DND-41 (cell line): ENCODE data around the gene RUVBL2.

Experiments
- ATAC-seq: fragments of 200-7000 bp; cut with Tn5 transposase; 3 replicates; pipeline ENCODE4 v1.9.1; 2021; ENCODE audit warnings: low read depth; ENCODE audit not compliant: insufficient read depth
- DNase-seq: peaks from one replicate; pipeline ENCODE4 v3.0.0-alpha.2; 2020
- H2AFZ ChIP-seq: 2 replicates; pipeline ENCODE4 v1.6.0; 2012; ENCODE audit warnings: low read depth, low read length
- H3K27ac ChIP-seq: 2 replicates; pipeline ENCODE4 v1.5.1; 2012; ENCODE audit warnings: low read length, inconsistent platforms
- H3K27me3 ChIP-seq: fragments of 200-600 bp; sonication (generic); 2 replicates; pipeline ENCODE4 v1.6.0; 2012; ENCODE audit warnings: low read length, mild to moderate bottlenecking, inconsistent platforms; ENCODE audit not compliant: insufficient read depth, poor library complexity
- H3K36me3 ChIP-seq: 2 replicates; pipeline ENCODE4 v1.5.1; 2012; ENCODE audit warnings: low read length, inconsistent platforms; ENCODE audit not compliant: insufficient read depth
- H3K4me1 ChIP-seq: 2 replicates; pipeline ENCODE4 v1.5.1; 2012; ENCODE audit warnings: mild to moderate bottlenecking, low read length; ENCODE audit not compliant: insufficient read depth
- H3K4me2 ChIP-seq: 2 replicates; pipeline ENCODE4 v1.6.0; 2012; ENCODE audit warnings: mild to moderate bottlenecking, moderate library complexity, low read length, inconsistent platforms; ENCODE audit not compliant: insufficient read depth
- H3K4me3 ChIP-seq, 2 experiments: fragments of 200-600 bp in 1 of 2; shearing (Covaris generic) in 1 of 2; 2 replicates each; pipeline ENCODE4 v1.5.1; 2012 to 2016; ENCODE audit warnings: inconsistent platforms in 2 of 2, low read length in 2 of 2, mild to moderate bottlenecking in 2 of 2, low read depth in 1 of 2, moderate library complexity in 1 of 2
- H3K79me2 ChIP-seq: 2 replicates; pipeline ENCODE4 v1.6.0; 2012; ENCODE audit warnings: low read length, inconsistent platforms; ENCODE audit not compliant: insufficient read depth
- H3K9ac ChIP-seq: 2 replicates; pipeline ENCODE4 v1.6.0; 2012; ENCODE audit warnings: low read depth, mild to moderate bottlenecking, inconsistent platforms, low read length, moderate library complexity
- H3K9me3 ChIP-seq: 2 replicates; pipeline ENCODE4 v1.5.1; 2012; ENCODE audit warnings: low read length, moderate library complexity, mild to moderate bottlenecking, inconsistent platforms; ENCODE audit not compliant: insufficient read depth, severe bottlenecking
- H4K20me1 ChIP-seq: 2 replicates; pipeline ENCODE4 v1.6.0; 2012; ENCODE audit warnings: low read length; ENCODE audit not compliant: insufficient read depth
- EZH2 ChIP-seq: IDR thresholded peaks from 3 replicates; pipeline ENCODE4 v1.6.1; 2012; ENCODE audit warnings: borderline replicate concordance, low read depth, mild to moderate bottlenecking, moderate library complexity, low read length, inconsistent platforms; ENCODE audit not compliant: severe bottlenecking
- TF ChIP-seq, protein P1 (sequence below): IDR thresholded peaks from 2 replicates; pipeline ENCODE4 v1.5.1; 2012; ENCODE audit warnings: borderline replicate concordance, low read length, moderate library complexity, mild to moderate bottlenecking; ENCODE audit not compliant: poor library complexity, severe bottlenecking; ENCODE audit errors: extremely low read depth

Gene RUVBL2

DNA sequence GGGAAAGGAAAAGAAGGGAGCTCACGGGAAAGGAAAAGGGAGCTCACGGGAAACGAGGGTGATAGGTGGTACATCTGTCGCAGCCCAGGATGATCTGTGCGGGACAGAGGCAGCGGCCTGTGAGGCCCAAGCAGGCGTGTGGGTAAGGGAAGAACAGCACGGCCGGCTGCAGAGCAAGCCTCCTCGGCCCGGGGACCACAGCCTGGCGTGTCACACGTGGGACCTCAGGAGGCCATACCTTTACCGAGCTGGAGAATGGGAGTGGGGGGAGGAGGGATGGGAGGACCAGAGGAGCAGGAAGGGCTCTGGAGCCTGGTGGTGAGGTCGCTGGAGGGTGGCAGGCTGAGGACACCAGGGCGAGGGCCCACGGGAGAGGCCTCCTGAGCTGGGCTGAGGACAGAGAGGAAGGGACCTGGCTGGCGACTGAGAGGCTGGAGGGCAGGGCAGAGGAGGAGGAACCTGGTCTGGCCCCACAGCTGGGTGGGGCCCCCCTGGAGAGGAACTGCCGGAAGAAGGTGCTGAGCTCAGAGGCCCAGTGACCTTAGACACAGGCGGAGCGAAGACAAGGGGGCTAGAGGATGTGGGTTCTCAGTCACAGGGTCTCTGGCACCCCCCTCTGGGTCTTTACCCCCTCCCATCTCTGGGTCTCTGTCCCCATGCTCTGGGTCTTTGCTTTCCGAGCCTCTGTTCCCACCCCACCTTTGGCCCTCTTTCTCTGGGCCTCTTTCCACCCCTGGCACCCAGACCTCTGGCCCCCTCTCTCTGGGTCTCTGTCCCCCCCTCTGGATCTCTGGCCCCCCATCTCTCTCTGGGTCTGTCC, 31.4 kb upstream of the RUVBL2 start:
- no peak for DNase-seq
- Histone ChIP-seq H3K9me3 (no peaks in the 10 kb centered on the region), H3K9ac (no peak overlapping the region), H3K27ac (no peak overlapping the region), H4K20me1 (peaks cover 11% of the 10 kb centered on the region), H3K79me2 (peaks cover 28% of the 10 kb centered on the region), H2AFZ (no peak overlapping the region), H3K4me3 (no peak overlapping the region), H3K4me1 (peaks cover 37% of the 10 kb centered on the region), H3K27me3 (no peaks in the 10 kb centered on the region), H3K36me3 (peaks cover 19% of the 10 kb centered on the region), H3K4me2 (no peak overlapping the region)
- no peak for TF ChIP-seq EZH2
- TF ChIP-seq, protein P1, sequence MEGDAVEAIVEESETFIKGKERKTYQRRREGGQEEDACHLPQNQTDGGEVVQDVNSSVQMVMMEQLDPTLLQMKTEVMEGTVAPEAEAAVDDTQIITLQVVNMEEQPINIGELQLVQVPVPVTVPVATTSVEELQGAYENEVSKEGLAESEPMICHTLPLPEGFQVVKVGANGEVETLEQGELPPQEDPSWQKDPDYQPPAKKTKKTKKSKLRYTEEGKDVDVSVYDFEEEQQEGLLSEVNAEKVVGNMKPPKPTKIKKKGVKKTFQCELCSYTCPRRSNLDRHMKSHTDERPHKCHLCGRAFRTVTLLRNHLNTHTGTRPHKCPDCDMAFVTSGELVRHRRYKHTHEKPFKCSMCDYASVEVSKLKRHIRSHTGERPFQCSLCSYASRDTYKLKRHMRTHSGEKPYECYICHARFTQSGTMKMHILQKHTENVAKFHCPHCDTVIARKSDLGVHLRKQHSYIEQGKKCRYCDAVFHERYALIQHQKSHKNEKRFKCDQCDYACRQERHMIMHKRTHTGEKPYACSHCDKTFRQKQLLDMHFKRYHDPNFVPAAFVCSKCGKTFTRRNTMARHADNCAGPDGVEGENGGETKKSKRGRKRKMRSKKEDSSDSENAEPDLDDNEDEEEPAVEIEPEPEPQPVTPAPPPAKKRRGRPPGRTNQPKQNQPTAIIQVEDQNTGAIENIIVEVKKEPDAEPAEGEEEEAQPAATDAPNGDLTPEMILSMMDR: no peak
- ATAC-seq: no peak

DNA sequence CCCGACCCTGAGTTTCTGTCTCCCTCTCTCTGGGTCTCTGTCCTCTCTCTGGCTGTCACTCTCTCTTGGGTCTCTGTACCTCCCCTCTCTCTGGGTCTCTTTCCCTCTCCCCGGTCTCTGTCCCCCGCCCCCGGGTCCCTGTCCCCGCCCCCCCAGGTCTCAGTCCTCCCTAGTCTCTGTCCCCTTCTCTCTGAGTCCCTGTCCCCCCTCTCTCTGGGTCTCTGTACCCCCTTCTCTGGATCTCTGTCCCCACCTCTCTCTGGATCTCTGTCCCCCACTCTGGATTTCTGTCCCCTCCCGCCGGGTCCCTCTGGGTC, 30.9 kb upstream of the RUVBL2 start:
- DNase-seq: no peak

DNA sequence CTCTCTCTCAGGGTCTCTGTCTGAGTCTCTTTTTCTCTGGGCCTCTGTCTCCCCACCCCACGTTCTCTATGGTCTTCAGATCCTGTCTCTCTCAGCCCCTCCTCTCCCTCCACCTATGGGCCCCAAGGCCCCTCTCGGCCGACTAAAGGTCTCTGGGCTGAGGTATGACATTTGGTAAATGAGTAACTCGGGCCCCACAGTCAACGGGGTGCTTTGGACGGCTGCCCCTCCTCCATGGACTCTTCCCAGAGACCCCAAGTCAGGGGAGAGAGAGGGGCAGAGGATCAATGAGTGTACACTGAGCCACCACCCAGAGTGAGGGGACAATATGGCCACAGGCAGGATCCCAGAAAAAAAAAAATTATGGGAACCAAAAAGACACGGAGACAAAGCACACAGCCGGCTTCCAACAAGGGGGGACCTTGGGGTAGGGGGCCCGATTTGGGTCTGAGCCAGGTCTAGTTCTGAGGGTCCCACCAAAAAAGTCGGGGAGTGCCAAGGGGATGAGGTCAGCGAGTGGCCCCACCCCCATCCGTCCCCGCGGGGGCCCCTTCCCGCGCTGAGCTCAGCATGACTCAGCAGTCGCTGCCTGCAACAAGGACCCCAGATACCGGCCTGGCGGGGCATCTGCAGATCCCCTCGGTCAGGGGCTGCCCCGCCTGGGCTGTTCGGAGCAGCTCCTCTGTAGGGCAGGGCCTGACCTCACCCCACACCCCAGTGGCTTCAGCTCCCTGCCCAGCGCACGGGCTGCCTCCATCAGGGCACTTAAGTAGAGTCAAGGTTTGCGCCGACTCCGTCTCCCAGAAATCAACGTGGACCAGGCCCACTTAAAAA, 30.1 kb upstream of the RUVBL2 start:
- Histone ChIP-seq H2AFZ (no peak overlapping the region), H3K27me3 (no peaks in the 10 kb centered on the region), H3K27ac (peak overlapping the region; percentile 84), H3K4me2 (peak overlapping the region; percentile 99), H3K4me1 (peaks cover 37% of the 10 kb centered on the region), H3K9ac (peak overlapping the region; percentile 80), H3K9me3 (no peaks in the 10 kb centered on the region), H3K79me2 (peaks cover 22% of the 10 kb centered on the region), H3K36me3 (peaks cover 32% of the 10 kb centered on the region), H3K4me3 (peak overlapping the region in 1 of 2 experiments; percentile 98; a peak in 2 of 4 replicates), H4K20me1 (peaks cover 11% of the 10 kb centered on the region)
- TF ChIP-seq, protein P1: no peak
- TF ChIP-seq EZH2: no peak
- ATAC-seq (no peak), DNase-seq (peak; percentile 47)

More for the DNA sequence above, 30.9 kb upstream of the RUVBL2 start:
- Histone ChIP-seq H3K4me2 (no peak overlapping the region), H3K36me3 (peaks cover 24% of the 10 kb centered on the region), H3K4me1 (peaks cover 37% of the 10 kb centered on the region), H3K9ac (no peak overlapping the region), H3K4me3 (no peak overlapping the region), H4K20me1 (peaks cover 11% of the 10 kb centered on the region), H3K27me3 (no peaks in the 10 kb centered on the region), H3K27ac (no peak overlapping the region), H3K79me2 (peaks cover 27% of the 10 kb centered on the region), H2AFZ (no peak overlapping the region), H3K9me3 (no peaks in the 10 kb centered on the region)
- no peak for ATAC-seq
- TF ChIP-seq, protein P1: no peak
